Naive B cell (primary cell): Measurements from ENCODE around the gene SH3GL2. TPM values are rescaled to one million over a fixed set of nuclear protein-coding genes. Genes with fewer than 3 reads are reported as not detected.
A peak's percentile ranks its signal among the peaks of the same experiment; 100 is the strongest.

Experiments used
- ATAC-seq, 2 donors: fragments of 150-1000 bp; cut with Tn5 transposase; 2 replicates each; pipeline ENCODE4 v1.10.0; 2021; ENCODE audit warnings: low read depth in 2 of 2, mild to moderate bottlenecking in 2 of 2, moderate library complexity in 2 of 2
- DNase-seq: peaks from one replicate; pipeline ENCODE4 v3.0.0; 2022
- H3K27ac Mint-ChIP-seq, 6 donors: one replicate each; pipeline ENCODE4 v1.8.0; 2020 to 2022; ENCODE audit warnings: mild to moderate bottlenecking in 6 of 6, mixed read lengths in 6 of 6, moderate library complexity in 5 of 6, inconsistent platforms in 2 of 6
- H3K27me3 Mint-ChIP-seq, 3 donors: one replicate each; pipeline ENCODE4 v1.8.0; 2021 to 2022; ENCODE audit warnings: mixed read lengths in 3 of 3, mild to moderate bottlenecking in 1 of 3
- H3K36me3 Mint-ChIP-seq, 2 donors: one replicate each; pipeline ENCODE4 v1.8.0; 2020 to 2022; ENCODE audit warnings: mixed read lengths in 2 of 2, inconsistent platforms in 1 of 2, mild to moderate bottlenecking in 1 of 2
- H3K4me1 Mint-ChIP-seq, 3 donors: one replicate each; pipeline ENCODE4 v1.8.0; 2020 to 2022; ENCODE audit warnings: mixed read lengths in 3 of 3, inconsistent platforms in 1 of 3, mild to moderate bottlenecking in 1 of 3, moderate library complexity in 1 of 3
- H3K4me3 Mint-ChIP-seq, 8 donors: one replicate each; pipeline ENCODE4 v1.8.0; 2020 to 2022; ENCODE audit warnings: mild to moderate bottlenecking in 8 of 8, mixed read lengths in 8 of 8, moderate library complexity in 8 of 8, inconsistent platforms in 2 of 8
- H3K9me3 Mint-ChIP-seq, 7 donors: one replicate each; pipeline ENCODE4 v1.8.0; 2020 to 2022; ENCODE audit warnings: mixed read lengths in 7 of 7, mild to moderate bottlenecking in 5 of 7, inconsistent platforms in 2 of 7, moderate library complexity in 1 of 7
- polyA plus RNA-seq, 6 donors: library from polyadenylated mRNA; unstranded; fragments of 300-500 nt; fragmentation: Illumina TruSeq; gene quantifications; one replicate each; pipeline ENCODE4 v1.2.3, GENCODE V29; 2021; ENCODE audit warnings: low read depth in 6 of 6

Gene SH3GL2
- polyA plus RNA-seq, 6 donors from 2014 or later, result not detected

DNA sequence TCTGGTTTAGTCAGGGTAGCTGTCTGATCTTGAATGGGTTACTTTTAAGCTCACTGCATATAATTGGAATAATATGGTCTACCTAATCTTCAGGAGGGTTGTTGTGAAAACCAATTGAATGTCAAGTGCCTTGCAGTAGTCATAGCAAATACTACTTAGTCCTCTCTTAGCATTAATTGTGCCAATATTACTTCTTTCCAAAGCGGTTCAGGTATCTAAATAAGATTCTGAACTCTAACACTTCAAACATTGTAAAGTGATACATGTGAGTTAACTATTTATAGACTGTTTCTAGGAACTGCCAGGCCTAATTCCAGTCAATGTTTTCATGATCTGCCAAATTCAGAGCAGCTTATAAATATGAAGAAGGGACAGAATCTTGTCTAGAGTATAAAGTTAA, 140.2 kb downstream of the SH3GL2 start:
- Mint-ChIP-seq H3K27me3 (no peaks in the 10 kb centered on the region), H3K4me1 (no peaks in the 10 kb centered on the region), H3K27ac (no peak overlapping the region), H3K4me3 (no peak overlapping the region), H3K9me3 (peaks cover 6 to 15% (median 9%) of the 10 kb centered on the region in 7 donors), H3K36me3 (peaks cover 0 to 8% of the 10 kb centered on the region in 2 donors)
- no peak for ATAC-seq
- DNase-seq, result no peak

DNA sequence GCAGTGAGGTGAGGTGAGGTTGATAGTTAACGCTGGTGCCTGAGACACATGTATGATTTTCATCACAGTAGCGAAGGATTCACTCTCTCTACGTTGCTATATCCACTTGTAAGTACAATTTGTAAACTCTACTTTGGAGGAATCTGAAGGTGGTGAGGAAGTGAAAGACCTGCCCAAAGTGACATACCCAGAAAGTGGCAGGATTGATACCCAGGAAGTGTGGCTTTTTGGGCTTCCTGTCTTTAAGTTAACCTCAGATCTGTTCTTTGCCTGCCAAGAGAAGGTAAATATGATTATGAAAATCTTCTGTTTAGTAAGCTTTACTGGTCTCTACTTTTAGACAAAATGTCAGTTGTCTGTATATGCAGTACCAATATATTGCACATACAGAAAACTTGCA, 143.1 kb downstream of the SH3GL2 start:
- peaks cover 8 to 24% (median 17%) of the 10 kb centered on the region in 7 donors for H3K9me3 Mint-ChIP-seq
- no peak for DNase-seq
- H3K36me3 Mint-ChIP-seq, result peaks cover 0 to 12% of the 10 kb centered on the region in 2 donors
- H3K4me1 Mint-ChIP-seq, result no peaks in the 10 kb centered on the region
- no peak for ATAC-seq
- H3K27me3 Mint-ChIP-seq, result no peaks in the 10 kb centered on the region
- H3K27ac Mint-ChIP-seq, result no peak overlapping the region
- H3K4me3 Mint-ChIP-seq, result no peak overlapping the region

DNA sequence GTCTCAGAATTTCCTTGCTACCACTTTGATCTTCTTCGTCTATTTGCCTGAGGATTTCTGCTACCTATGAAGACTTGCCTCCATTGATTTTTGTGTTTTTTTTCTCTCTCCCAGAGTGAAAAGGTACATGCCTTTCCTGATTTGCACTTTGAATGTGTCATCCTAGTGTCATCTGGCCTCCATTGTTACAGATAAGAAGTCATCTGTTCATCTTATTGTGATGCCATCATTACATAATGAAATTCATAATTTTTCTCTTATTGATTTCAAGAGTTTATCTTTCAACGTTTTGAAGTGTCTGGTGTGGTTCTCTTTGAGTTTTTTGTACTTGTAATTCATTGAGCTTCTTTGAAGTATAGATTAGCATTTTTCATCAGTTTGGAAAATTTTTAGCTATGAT, 144.8 kb downstream of the SH3GL2 start:
- H3K4me3 Mint-ChIP-seq, result peak overlapping the region in 1 of 8 donors; percentile 2
- H3K4me1 Mint-ChIP-seq, result no peaks in the 10 kb centered on the region
- H3K36me3 Mint-ChIP-seq, result peaks cover 0 to 12% of the 10 kb centered on the region in 2 donors
- H3K27me3 Mint-ChIP-seq, result no peaks in the 10 kb centered on the region
- peak overlapping the region in 1 of 6 donors; percentile 10 for H3K27ac Mint-ChIP-seq
- H3K9me3 Mint-ChIP-seq, result peaks cover 10 to 29% (median 18%) of the 10 kb centered on the region in 7 donors
- ATAC-seq (no peak), DNase-seq (no peak)

DNA sequence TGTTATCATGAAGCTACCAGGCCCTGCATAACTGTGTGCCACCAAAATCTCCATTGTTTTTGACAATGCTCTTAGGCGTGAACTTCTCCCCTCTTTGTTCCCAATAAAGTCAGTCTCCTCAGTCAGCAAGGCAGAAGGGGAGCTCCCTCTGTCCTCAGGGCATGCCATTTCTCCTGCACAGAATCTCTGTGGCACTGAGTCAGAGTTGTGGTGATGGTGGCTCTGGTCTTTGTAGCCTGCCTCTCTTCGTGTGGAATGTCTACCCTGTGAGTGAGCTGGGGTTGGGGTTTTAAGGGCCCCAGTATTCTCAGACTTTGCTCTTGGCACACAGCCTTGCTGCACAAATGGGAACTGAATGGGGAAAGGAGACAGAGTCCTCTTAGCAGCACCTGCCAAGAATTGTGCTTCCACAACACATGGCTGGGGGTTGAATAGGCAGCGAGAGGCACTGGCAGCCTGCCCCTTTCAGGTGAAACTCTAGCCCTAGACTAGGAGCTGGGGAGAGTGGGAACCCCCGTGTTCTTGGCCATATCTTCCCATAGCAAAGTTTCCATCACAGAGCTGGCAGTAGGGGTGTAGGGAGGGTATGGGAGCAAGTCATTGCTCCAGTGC, 146.6 kb downstream of the SH3GL2 start:
- no peak for DNase-seq
- Mint-ChIP-seq H3K36me3 (peaks cover 0 to 12% of the 10 kb centered on the region in 2 donors), H3K4me1 (no peaks in the 10 kb centered on the region), H3K27me3 (no peaks in the 10 kb centered on the region), H3K27ac (no peak overlapping the region), H3K9me3 (peaks cover 13 to 42% (median 22%) of the 10 kb centered on the region in 7 donors), H3K4me3 (no peak overlapping the region)
- no peak for ATAC-seq

DNA sequence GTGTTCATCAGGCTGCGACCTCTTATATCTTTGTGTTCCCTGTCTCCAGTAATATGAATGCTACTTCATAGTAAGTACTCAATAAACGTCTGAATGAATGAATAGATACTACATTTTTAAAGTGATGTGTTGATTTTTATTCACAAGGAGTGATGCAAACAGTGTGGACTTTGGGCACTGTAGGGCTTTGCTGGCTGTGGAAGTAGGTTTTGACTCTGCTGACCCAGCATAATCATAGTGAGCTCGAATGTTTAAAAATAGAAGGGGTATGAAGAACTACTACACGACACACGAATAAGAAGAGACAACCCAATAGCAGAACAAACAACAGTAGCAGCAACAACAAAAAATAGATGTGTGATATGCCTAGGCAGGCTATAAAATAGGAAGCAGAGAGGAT, 147.4 kb downstream of the SH3GL2 start:
- no peak overlapping the region for H3K4me3 Mint-ChIP-seq
- H3K36me3 Mint-ChIP-seq, result peaks cover 0 to 12% of the 10 kb centered on the region in 2 donors
- no peak overlapping the region for H3K27ac Mint-ChIP-seq
- no peaks in the 10 kb centered on the region for H3K27me3 Mint-ChIP-seq
- peaks cover 13 to 43% (median 21%) of the 10 kb centered on the region in 7 donors for H3K9me3 Mint-ChIP-seq
- no peaks in the 10 kb centered on the region for H3K4me1 Mint-ChIP-seq
- DNase-seq (no peak), ATAC-seq (no peak)

- H3K9me3 Mint-ChIP-seq, result peaks cover 3 to 19% (median 12%) of the 10 kb centered on the region in 7 donors
- H3K36me3 Mint-ChIP-seq, result no peaks in the 10 kb centered on the region
- no peaks in the 10 kb centered on the region for H3K4me1 Mint-ChIP-seq
- no peak overlapping the region for H3K27ac Mint-ChIP-seq
- no peak for DNase-seq
- H3K4me3 Mint-ChIP-seq, result no peak overlapping the region
- H3K27me3 Mint-ChIP-seq, result no peaks in the 10 kb centered on the region
- no peak for ATAC-seq
Measured at GRCh38 chr9:17730899-17731298, 152.0 kb downstream of the SH3GL2 start.

GRCh38 chr9:17731308-17731707, 152.4 kb downstream of the SH3GL2 start:
- ATAC-seq (no peak), DNase-seq (no peak)
- Mint-ChIP-seq H3K27ac (no peak overlapping the region), H3K4me3 (no peak overlapping the region), H3K36me3 (no peaks in the 10 kb centered on the region), H3K4me1 (no peaks in the 10 kb centered on the region), H3K27me3 (no peaks in the 10 kb centered on the region), H3K9me3 (peaks cover 3 to 21% (median 10%) of the 10 kb centered on the region in 7 donors)

DNA sequence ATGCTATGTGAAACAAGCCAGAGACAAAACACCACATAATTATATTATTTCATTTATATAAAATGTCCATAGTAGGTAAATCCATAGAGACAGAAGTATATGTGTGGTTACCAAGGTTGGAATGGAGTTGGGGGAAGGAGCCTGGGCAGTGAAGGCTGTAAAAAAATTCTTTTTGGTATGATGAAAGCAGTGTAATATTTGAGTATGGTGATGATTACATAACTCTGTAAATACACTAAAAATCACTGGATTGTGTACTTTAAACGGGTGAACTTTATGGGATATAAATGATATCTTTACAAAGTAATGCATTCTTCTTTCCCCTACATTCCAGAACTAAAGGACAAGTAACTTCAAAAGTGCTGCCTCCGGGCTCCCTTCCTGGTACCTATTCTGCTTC, 155.8 kb downstream of the SH3GL2 start:
- no peaks in the 10 kb centered on the region for H3K27me3 Mint-ChIP-seq
- ATAC-seq (no peak), DNase-seq (no peak)
- no peaks in the 10 kb centered on the region for H3K36me3 Mint-ChIP-seq
- no peak overlapping the region for H3K27ac Mint-ChIP-seq
- no peak overlapping the region for H3K4me3 Mint-ChIP-seq
- no peaks in the 10 kb centered on the region for H3K4me1 Mint-ChIP-seq
- peaks cover 4 to 16% (median 11%) of the 10 kb centered on the region in 7 donors for H3K9me3 Mint-ChIP-seq

DNA sequence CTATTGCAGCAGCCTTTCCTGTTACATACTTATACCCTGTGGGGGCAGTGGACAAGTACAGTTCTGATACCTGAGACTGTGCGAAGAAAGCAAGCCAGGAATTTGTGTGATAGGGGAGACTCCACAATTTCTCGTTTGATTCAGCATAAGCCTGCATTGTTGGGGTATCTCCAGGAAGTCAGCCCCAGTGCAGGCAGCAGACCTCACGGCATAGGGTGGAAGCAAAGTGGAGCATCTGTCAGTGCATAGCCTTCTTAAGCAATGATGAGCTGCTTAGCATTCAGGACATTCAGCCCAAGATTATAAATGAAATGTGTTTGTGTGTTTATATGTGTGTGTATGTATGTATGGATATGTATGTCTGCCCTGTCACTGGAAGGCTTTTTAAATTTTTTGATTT, 157.0 kb downstream of the SH3GL2 start:
- H3K4me1 Mint-ChIP-seq, result no peaks in the 10 kb centered on the region
- H3K4me3 Mint-ChIP-seq, result no peak overlapping the region
- peaks cover 4 to 11% (median 7%) of the 10 kb centered on the region in 7 donors for H3K9me3 Mint-ChIP-seq
- H3K27me3 Mint-ChIP-seq, result no peaks in the 10 kb centered on the region
- ATAC-seq (no peak), DNase-seq (no peak)
- no peaks in the 10 kb centered on the region for H3K36me3 Mint-ChIP-seq
- H3K27ac Mint-ChIP-seq, result no peak overlapping the region

GRCh38 chr9:17739022-17739421, 160.2 kb downstream of the SH3GL2 start:
- DNase-seq (no peak), ATAC-seq (no peak)
- Mint-ChIP-seq H3K4me3 (no peak overlapping the region), H3K27ac (no peak overlapping the region), H3K9me3 (peaks cover 1 to 16% (median 8%) of the 10 kb centered on the region in 7 donors), H3K27me3 (no peaks in the 10 kb centered on the region), H3K36me3 (no peaks in the 10 kb centered on the region), H3K4me1 (no peaks in the 10 kb centered on the region)

DNA sequence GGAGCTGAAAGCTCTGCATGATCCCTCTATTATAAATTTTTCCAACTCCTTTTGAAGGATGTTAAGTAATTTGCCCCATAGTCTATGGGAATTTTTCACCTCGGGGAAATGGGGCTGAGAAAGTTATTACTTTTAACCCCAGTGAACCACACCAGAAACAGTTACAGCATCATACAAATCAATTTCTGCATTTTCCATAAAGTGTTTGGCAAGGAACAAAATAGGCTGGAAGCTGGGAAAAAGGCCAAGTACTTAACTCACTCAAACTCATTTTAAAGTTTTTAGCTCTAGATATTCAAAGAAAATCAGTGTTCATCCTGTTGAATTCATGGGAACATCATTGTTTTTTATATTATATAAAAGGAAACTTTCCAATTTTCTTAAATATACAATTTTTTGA, 160.9 kb downstream of the SH3GL2 start:
- H3K27ac Mint-ChIP-seq, result no peak overlapping the region
- no peak for DNase-seq
- H3K9me3 Mint-ChIP-seq, result peaks cover 0 to 16% (median 8%) of the 10 kb centered on the region in 7 donors
- H3K4me3 Mint-ChIP-seq, result no peak overlapping the region
- H3K27me3 Mint-ChIP-seq, result no peaks in the 10 kb centered on the region
- H3K4me1 Mint-ChIP-seq, result no peaks in the 10 kb centered on the region
- no peak for ATAC-seq
- no peaks in the 10 kb centered on the region for H3K36me3 Mint-ChIP-seq

DNA sequence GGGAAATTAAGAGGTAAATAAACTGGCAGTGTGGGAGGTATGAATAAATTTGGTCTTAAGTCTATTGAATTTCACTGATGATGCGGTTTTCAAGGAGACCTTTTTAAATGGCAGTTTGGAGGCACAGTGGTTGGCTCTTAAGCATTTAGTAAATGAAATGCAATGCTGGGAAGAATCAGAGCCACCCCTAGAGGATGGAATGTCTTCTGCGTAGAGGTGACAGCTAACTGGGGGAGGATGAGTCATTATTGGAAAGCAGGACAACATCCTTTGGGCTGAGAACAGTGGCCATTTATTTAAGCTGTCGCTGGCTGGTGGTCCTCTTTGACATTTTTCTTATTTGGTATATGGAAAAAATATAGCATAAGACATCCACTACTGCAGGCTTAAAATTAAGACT, 163.2 kb downstream of the SH3GL2 start:
- Mint-ChIP-seq H3K36me3 (no peaks in the 10 kb centered on the region), H3K4me3 (no peak overlapping the region), H3K27ac (no peak overlapping the region), H3K27me3 (no peaks in the 10 kb centered on the region), H3K4me1 (no peaks in the 10 kb centered on the region), H3K9me3 (peaks cover 0 to 11% (median 5%) of the 10 kb centered on the region in 7 donors)
- no peak for ATAC-seq
- DNase-seq, result no peak

- ATAC-seq, result no peak
- Mint-ChIP-seq H3K27me3 (no peaks in the 10 kb centered on the region), H3K4me1 (no peaks in the 10 kb centered on the region)
Measured at GRCh38 chr9:17744786-17745185, 165.9 kb downstream of the SH3GL2 start.

DNA sequence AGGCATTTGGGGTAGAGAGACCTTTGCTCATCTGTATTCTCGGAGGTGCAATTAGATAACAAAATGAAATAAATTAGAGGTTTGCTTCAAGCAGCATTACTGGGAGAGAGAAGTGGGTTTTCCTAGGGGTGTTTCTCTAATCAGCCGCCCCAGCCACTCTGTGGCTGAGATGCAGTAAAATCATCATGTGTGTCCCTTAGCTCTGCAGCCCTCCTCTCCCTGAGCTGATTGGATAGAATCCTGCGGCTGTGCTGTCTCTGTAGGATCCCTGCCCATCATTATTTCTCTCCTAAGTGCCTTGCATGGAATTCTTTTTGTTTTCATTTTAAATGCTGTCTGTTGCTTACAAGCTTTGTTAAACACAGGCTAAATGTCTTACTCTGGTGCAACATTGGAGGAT, 171.4 kb downstream of the SH3GL2 start:
- H3K4me1 Mint-ChIP-seq, result no peaks in the 10 kb centered on the region
- no peaks in the 10 kb centered on the region for H3K27me3 Mint-ChIP-seq
- no peak overlapping the region for H3K4me3 Mint-ChIP-seq
- H3K9me3 Mint-ChIP-seq, result peaks cover 0 to 24% (median 10%) of the 10 kb centered on the region in 7 donors
- DNase-seq (no peak), ATAC-seq (no peak)
- H3K27ac Mint-ChIP-seq, result no peak overlapping the region
- no peaks in the 10 kb centered on the region for H3K36me3 Mint-ChIP-seq

More at GRCh38 chr9:17744786-17745185, 165.9 kb downstream of the SH3GL2 start:
- Mint-ChIP-seq H3K36me3 (no peaks in the 10 kb centered on the region), H3K9me3 (peaks cover 0 to 12% (median 4%) of the 10 kb centered on the region in 7 donors), H3K27ac (no peak overlapping the region), H3K4me3 (no peak overlapping the region)
- DNase-seq, result no peak

DNA sequence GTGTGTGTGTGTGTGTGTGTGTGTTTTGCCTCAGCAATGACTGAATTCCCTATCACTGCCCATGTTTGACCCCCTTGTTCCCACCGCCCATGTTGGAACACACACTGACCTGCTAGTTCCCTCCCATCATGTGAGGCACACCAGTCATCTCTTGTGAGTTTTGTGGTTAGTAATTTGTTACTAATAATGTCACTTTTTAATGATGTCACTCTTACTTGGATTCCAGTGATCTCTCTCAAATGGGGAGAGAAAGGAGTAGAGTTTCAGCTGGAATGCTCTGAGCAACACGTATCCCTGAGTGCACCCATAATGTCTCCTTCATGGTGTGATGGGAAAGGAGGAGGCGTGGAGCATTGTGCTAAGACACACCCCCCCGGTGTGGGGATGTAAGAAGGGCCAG, 172.6 kb downstream of the SH3GL2 start:
- Mint-ChIP-seq H3K27ac (no peak overlapping the region), H3K4me3 (no peak overlapping the region), H3K9me3 (peaks cover 1 to 27% (median 7%) of the 10 kb centered on the region in 7 donors), H3K27me3 (no peaks in the 10 kb centered on the region), H3K36me3 (no peaks in the 10 kb centered on the region), H3K4me1 (no peaks in the 10 kb centered on the region)
- DNase-seq, result no peak
- ATAC-seq, result no peak
